Natural killer cell treated with Interleukin-12 subunit alpha and Interleukin-12 subunit beta and Interleukin-15 and Interleukin-18, amount 100 ng/mL, for 72 hours (primary cell): ENCODE data around the gene SOWAHD. TPM values are rescaled to one million over a fixed set of nuclear protein-coding genes. Genes with fewer than 3 reads are reported as not detected.

Source experiments
- ATAC-seq, 2 donors: fragments of 150-1000 bp; cut with Tn5 transposase in 1 of 2; sonication (Bioruptor Pico), chemical (Tn5 transposase) in 1 of 2; 2 replicates each; pipeline ENCODE4 v1.10.0; 2021
- DNase-seq: peaks from one replicate; pipeline ENCODE4 v3.0.0; 2022; ENCODE audit warnings: low spot score
- H3K27ac Mint-ChIP-seq, 2 donors: 1 replicate in 1 of 2; 2 replicates in 1 of 2; pipeline ENCODE4 v1.8.0; 2022; ENCODE audit warnings: mixed read lengths in 2 of 2, mild to moderate bottlenecking in 1 of 2, moderate library complexity in 1 of 2
- H3K27me3 Mint-ChIP-seq, 2 donors: 1 replicate in 1 of 2; 2 replicates in 1 of 2; pipeline ENCODE4 v1.8.0; 2022; ENCODE audit warnings: mixed read lengths in 2 of 2
- H3K36me3 Mint-ChIP-seq: one replicate; pipeline ENCODE4 v1.8.0; 2022; ENCODE audit warnings: mixed read lengths
- H3K4me1 Mint-ChIP-seq, 2 donors: 1 replicate in 1 of 2; 2 replicates in 1 of 2; pipeline ENCODE4 v1.8.0; 2022; ENCODE audit warnings: low read depth in 2 of 2, mixed read lengths in 2 of 2, mild to moderate bottlenecking in 1 of 2
- H3K4me3 Mint-ChIP-seq: one replicate; pipeline ENCODE4 v1.8.0; 2022; ENCODE audit warnings: mixed read lengths
- H3K9me3 Mint-ChIP-seq: 2 replicates; pipeline ENCODE4 v1.8.0; 2022; ENCODE audit warnings: mixed read lengths
- total RNA-seq, 2 donors: library from RNA; stranded (reverse); gene quantifications; one replicate each; pipeline ENCODE4 v1.2.3, GENCODE V29; 2022

The SOWAHD gene, protein sequence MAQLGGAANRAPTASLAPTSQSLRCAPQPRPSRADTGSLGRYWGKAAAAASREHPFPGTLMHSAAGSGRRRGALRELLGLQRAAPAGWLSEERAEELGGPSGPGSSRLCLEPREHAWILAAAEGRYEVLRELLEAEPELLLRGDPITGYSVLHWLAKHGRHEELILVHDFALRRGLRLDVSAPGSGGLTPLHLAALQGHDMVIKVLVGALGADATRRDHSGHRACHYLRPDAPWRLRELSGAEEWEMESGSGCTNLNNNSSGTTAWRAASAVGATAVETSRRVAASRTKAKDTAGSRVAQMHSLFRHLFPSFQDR
- not detected for total RNA-seq

DNA sequence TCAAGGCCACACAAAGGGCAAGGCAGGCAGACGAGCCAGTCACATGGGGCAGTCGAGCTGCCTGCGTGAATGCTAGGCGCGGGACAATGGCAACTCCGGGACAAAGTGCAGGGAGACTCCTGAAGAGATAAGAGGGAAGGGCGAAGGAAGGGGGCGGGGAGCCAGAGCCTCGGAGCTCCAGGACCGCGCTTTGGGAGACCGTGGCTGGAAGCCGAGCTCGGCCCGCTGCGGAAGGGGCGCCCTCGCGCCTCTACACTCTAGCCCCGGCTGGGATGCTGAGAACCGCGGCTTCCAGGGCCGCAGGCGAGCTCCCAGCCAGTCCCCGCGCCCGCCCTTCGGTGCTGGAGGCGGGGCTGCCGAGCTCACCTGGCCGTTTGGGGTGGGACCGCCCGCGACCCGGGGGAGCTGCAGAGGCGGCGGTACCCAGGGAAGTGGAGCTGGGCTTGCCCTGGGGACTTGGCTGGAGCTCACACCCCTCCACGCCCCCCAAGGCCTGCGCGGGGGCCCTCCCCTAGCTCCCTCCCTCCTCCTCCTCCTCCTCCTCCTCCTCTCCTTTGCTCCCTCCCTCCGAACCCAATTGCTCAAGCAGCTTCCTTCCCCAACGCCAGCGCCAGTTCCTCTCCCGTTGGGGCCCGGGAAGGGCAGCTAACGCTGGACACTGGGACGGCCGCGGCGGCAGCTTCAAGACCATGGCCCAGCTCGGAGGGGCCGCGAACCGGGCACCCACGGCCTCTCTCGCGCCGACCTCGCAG lies at the start of gene SOWAHD:
Gene SOWAHD (plus strand): TSS at position 610 of the 752 bp plus-strand sequence. CDS start 80 bp downstream, at position 690.
- peaks cover 33 to 41% of the 10 kb centered on the region in 2 donors for H3K4me1 Mint-ChIP-seq
- DNase-seq (no peak), ATAC-seq (peak in 1 of 2 donors; percentile 4)
- H3K36me3 Mint-ChIP-seq = no peaks in the 10 kb centered on the region
- peak within 1 kb of the TSS; percentile 97 to 100 for H3K27ac Mint-ChIP-seq
- H3K9me3 Mint-ChIP-seq = no peaks in the 10 kb centered on the region
- H3K4me3 Mint-ChIP-seq = peak within 1 kb of the TSS; percentile 89
- no peaks in the 10 kb centered on the region for H3K27me3 Mint-ChIP-seq

DNA sequence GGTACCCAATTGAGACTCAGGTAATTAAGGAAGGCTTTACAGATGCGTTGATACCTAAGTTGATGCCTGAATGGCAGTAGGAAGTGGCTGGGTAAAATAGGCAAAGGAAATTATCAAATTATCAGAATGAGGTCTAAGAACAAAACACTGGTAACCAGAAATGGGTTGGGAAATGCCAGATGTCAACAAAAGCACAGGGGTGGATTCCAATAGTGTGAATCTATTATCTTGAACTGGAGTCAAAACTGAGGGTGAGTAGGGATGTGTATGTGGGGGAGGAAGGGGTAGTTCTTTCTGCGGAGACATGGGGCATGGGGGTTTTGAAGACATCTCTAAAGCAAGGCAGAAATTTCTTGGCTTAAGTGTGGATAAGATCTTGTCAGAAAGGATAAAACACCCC lies 49.5 kb upstream of the SOWAHD start:
- Mint-ChIP-seq H3K27me3 (peaks cover 0 to 10% of the 10 kb centered on the region in 2 donors), H3K4me3 (no peak overlapping the region), H3K9me3 (no peaks in the 10 kb centered on the region), H3K4me1 (no peaks in the 10 kb centered on the region), H3K27ac (no peak overlapping the region), H3K36me3 (no peaks in the 10 kb centered on the region)
- ATAC-seq = no peak
- DNase-seq = no peak

DNA sequence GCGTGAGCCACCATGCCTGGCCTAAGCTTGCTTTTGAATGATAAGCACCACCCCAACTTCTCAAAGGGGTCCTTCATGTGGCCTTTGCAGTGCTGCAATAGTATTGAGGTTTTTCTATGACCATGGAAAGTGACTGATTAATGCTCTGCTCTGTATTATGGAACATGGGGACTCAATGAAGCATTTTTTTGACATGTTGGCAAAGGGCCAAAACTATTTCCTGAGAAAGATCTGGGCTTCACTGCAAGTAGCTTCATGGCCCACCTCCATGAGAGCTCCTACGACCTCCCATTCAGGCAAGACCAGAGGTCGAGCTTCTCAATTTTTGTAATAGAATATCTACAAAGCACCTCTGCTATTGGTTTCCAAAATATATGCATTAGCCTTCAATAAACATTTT lies 48.8 kb upstream of the SOWAHD start:
- DNase-seq (no peak), ATAC-seq (no peak)
- Mint-ChIP-seq H3K36me3 (no peaks in the 10 kb centered on the region), H3K27ac (no peak overlapping the region), H3K4me1 (no peaks in the 10 kb centered on the region), H3K9me3 (no peaks in the 10 kb centered on the region), H3K4me3 (no peak overlapping the region), H3K27me3 (peaks cover 0 to 8% of the 10 kb centered on the region in 2 donors)

DNA sequence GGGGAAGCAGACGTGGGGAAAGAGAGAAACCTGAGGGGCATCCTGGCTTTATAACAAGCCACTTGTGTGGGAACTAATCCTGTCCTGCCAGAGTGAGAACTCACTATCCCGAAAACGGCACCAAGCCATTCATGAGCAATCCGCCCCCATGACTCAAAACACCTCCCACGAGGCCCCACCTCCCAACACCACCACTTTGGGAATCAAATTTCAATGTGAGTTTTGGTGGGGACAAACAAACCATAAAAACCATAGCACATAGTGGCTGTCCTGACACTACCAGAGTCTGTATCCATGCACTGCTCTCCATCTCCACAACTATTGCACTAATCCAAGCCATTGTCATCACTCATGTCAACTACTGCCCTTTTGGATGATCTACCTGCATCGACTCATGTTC lies 36.9 kb upstream of the SOWAHD start:
- Mint-ChIP-seq H3K36me3 (no peaks in the 10 kb centered on the region), H3K27ac (no peak overlapping the region), H3K4me1 (no peaks in the 10 kb centered on the region), H3K9me3 (no peaks in the 10 kb centered on the region), H3K27me3 (no peaks in the 10 kb centered on the region), H3K4me3 (no peak overlapping the region)
- DNase-seq = no peak
- ATAC-seq = no peak

DNA sequence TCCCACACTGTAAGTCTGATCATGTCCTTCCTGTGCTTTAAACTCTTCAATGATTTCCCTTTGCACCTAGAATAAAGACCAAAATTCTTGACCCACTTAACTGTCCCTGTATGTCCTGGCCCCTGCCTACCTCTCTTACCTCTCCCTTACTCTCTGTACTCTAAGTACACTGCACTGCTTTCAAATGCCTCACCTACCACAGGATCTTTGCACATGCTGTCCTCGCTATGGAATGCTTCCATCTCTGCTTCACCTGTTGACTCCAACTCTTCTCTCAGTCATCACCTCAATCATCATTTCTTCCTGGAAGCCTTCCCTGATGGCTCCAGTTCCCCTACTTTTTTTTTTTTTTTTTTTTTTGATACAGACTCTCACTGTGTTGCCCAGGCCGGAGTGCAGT lies 36.5 kb upstream of the SOWAHD start:
- ATAC-seq (no peak), DNase-seq (no peak)
- no peak overlapping the region for H3K27ac Mint-ChIP-seq
- H3K4me1 Mint-ChIP-seq = peaks cover 0 to under 1% of the 10 kb centered on the region in 2 donors
- no peaks in the 10 kb centered on the region for H3K27me3 Mint-ChIP-seq
- no peaks in the 10 kb centered on the region for H3K9me3 Mint-ChIP-seq
- H3K36me3 Mint-ChIP-seq = no peaks in the 10 kb centered on the region
- no peak overlapping the region for H3K4me3 Mint-ChIP-seq

DNA sequence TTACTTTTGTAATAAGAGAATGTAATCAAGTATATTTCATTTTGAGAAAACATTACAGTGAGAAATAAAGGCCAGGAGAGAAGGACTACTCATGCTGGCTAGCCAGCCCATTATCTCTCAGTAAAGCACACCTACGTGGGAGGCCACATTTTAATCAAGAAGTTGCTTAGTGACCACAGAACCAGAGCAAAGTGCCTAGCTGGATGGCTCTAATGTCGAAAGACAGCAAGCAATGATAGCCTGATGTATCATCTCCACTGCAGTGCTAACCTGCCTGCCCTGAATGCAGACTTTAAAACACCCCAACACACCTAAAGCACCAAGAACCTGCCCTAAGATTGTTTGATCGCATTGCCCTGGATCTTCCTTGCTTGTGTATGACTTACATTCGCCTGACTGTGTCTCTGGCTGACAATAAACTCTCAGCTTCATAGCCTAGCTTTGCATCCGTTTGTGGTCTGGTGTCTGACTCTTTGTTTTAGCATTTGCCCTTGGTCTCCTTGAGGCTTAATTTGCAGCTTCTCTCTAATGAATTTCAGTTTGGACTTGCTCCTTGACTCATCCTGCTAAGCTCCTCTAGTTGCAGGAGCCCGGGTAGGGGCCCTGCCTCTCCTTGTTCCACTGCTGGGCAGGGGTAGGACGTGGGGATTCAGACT lies 31.4 kb upstream of the SOWAHD start:
- Mint-ChIP-seq H3K36me3 (no peaks in the 10 kb centered on the region), H3K4me3 (peak overlapping the region; percentile 14), H3K27ac (no peak overlapping the region), H3K9me3 (no peaks in the 10 kb centered on the region), H3K27me3 (peaks cover 0 to 10% of the 10 kb centered on the region in 2 donors), H3K4me1 (peaks cover 0 to 5% of the 10 kb centered on the region in 2 donors)
- no peak for DNase-seq
- no peak for ATAC-seq

DNA sequence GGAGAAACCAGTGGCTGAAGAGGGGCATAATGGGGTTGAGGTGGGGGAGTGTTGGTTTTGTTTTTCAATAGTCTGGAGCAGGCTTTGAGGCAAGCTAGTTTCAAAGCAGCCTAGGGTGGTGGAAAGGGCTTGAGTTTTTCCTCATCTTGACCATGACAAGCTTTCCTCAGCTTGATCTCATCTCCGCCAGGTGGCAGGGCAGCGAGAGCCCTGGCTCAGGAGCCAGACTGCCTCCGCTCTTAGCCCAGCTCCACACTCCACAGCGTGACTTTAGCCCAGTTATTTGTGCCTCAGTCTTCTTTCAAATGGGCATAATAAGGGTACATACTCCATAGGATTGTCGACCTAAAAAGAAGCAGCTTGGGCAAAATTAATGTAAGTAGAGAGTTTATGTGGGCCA lies 29.9 kb upstream of the SOWAHD start:
- Mint-ChIP-seq H3K4me1 (peaks cover 0 to 5% of the 10 kb centered on the region in 2 donors), H3K27me3 (peaks cover 0 to 10% of the 10 kb centered on the region in 2 donors), H3K27ac (no peak overlapping the region), H3K9me3 (no peaks in the 10 kb centered on the region), H3K4me3 (no peak overlapping the region), H3K36me3 (no peaks in the 10 kb centered on the region)
- DNase-seq (no peak), ATAC-seq (no peak)

DNA sequence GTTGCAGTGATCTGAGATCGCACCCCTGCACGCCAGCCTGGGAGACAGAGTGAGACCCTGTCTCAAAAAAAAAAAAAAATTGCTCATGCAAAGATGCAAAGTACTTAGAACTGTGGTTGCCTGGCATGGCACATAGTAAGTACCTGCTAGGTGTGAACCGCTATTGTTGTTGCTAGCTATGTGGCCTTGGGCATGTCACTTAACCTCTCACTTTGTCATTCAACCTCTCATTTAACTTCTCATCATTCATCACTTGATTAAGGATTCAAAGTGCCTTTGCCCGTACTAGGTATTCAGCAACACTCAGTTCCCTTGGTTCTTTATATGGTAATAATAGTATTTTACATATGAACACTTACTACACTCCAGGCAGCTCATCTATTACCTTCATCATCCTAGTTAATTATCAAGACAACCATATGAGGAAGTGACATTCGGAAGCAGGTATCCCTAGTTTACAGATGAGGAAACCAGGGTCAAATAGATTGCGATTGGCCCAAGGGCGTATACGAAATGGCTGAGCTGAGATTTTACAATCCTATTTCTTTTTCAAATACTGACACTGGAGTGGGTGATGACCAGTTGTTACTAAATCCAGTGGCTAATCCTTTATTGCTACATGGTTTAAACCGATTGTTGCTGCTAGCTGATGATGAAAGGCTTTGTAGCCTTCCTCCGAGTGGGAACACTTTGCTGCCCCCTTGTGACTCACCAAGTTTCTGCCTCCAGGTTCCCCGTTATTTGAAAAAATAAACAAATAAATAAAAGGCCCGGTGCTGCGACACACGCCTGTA lies 28.8 kb upstream of the SOWAHD start:
- peak in 1 of 2 donors; percentile 77 for ATAC-seq
- Mint-ChIP-seq H3K27ac (no peak overlapping the region), H3K27me3 (peaks cover 0 to 10% of the 10 kb centered on the region in 2 donors), H3K36me3 (no peaks in the 10 kb centered on the region), H3K4me1 (peaks cover 0 to 5% of the 10 kb centered on the region in 2 donors), H3K9me3 (no peaks in the 10 kb centered on the region), H3K4me3 (no peak overlapping the region)
- peak; percentile 73 for DNase-seq

DNA sequence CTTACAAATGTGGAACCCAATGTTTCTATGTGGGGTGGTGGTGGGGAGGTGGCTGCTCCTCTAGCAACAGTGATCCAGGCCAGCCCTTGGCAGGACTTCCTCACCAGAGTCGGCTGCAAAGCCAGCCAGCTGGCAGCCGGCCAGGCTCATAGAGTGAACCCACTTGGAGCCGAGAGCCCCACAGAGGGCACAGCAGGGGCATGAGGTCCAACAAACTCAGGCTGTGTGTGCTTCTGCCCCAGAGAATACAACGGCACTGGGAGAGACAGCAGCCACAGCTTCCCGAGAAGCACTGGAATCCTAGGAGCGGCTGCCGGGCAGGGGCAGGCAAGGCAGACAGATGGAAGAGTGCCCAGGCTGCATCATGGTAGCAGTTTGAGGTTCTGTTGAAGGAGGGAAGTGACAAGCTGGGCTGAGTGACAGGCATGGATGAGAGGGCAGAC lies 23.5 kb upstream of the SOWAHD start:
- no peaks in the 10 kb centered on the region for H3K9me3 Mint-ChIP-seq
- H3K27ac Mint-ChIP-seq = no peak overlapping the region
- no peak for DNase-seq
- no peaks in the 10 kb centered on the region for H3K36me3 Mint-ChIP-seq
- peaks cover 0 to 13% of the 10 kb centered on the region in 2 donors for H3K27me3 Mint-ChIP-seq
- peak in 1 of 2 donors; percentile 11 for ATAC-seq
- no peak overlapping the region for H3K4me3 Mint-ChIP-seq
- no peaks in the 10 kb centered on the region for H3K4me1 Mint-ChIP-seq

DNA sequence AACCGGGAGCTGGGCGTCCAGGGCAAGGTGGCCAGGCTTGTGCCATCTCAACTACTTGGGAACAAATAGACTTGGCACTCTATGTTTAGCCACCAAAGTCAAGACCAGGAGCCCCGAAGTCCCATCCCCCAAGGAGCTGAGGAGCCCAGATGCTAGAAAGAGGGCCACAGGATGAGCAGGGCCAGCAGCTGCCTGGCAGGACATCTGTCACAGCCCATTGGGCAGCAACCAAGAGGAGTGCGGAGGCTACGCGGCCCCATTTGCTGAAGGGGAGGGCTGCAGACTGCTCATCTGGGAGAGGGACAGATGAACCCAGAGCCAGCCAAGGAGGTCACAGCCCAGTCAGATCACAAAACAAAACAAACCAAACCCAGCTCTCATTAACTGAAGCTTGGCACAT lies 22.9 kb upstream of the SOWAHD start:
- ATAC-seq (peak in 1 of 2 donors; percentile 15), DNase-seq (no peak)
- no peaks in the 10 kb centered on the region for H3K36me3 Mint-ChIP-seq
- no peaks in the 10 kb centered on the region for H3K9me3 Mint-ChIP-seq
- H3K27ac Mint-ChIP-seq = no peak overlapping the region
- H3K4me1 Mint-ChIP-seq = no peaks in the 10 kb centered on the region
- H3K27me3 Mint-ChIP-seq = peaks cover 0 to 13% of the 10 kb centered on the region in 2 donors
- no peak overlapping the region for H3K4me3 Mint-ChIP-seq

DNA sequence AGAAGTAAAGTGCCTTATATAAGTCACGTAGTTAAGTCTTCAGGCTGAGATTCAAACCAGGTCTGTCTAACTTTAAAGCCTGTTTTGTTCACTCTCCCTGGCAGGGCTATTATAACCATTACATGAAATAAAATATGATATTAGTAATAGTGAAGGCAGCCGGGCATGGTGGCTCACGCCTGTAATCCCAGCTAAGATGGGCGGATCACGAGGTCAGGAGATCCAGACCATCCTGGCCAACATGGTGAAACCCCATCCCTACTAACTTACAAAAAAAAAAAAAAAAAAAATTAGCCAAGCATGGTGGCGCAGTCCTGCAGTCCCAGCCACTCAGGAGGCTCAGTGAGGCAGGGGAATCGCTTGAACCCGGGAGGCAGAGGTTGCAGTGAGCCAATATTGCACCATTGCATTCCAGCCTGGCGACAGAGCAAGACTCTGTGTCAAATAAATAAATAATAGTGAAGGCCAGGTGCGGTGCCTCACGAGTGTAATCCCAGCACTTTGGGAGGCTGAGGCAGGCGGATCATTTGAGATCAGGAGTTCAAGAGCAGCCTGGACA lies 22.1 kb upstream of the SOWAHD start:
- Mint-ChIP-seq H3K27me3 (peaks cover 0 to 8% of the 10 kb centered on the region in 2 donors), H3K27ac (no peak overlapping the region), H3K36me3 (no peaks in the 10 kb centered on the region), H3K9me3 (no peaks in the 10 kb centered on the region), H3K4me3 (no peak overlapping the region), H3K4me1 (no peaks in the 10 kb centered on the region)
- ATAC-seq (no peak), DNase-seq (no peak)

DNA sequence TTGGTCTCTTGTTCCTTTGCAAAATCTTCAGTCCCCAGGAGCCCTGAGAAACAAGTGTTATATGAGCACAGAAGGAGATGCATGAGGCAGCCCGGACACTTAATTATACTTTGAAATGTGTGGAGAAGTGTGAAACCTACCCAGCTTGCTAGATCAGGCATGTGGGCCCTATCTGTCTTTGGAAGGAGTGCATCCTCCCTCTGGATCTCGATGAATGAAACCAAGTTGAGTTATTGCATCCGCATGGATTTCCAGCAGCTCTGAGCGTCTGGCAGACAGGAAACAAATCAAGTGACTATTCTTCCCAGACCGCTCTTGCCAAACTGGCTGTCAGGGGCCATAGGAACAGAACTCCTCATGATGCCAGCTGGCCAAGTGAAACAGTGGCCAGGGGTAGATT lies 19.6 kb upstream of the SOWAHD start:
- Mint-ChIP-seq H3K9me3 (no peaks in the 10 kb centered on the region), H3K4me3 (no peak overlapping the region)

DNA sequence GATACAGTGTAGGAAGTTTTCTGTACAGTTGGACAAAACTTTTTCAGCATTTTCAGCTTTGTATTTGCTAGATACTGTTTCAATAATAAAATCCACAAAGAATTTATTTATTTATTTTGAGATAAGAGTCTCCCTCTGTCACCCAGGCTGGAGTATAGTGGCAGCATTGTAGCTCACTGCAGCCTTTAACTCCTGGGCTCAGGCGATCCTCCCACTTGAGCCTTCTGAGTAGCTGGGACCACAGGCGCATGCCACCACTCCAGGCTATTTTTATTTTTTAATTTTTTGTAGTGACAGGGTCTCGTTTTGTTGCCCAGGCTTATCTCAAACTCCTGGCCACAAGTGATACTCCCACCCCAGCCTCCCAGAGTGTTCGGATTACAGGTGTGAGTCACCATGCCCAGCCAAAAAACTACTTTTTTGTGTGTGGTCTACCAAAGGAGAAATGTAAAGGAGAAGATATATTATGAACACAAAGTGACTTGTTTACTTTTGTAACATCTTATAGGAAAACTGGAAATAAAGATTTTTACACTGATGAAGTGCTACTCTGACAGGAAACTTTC lies 13.0 kb upstream of the SOWAHD start:
- Mint-ChIP-seq H3K27me3 (no peaks in the 10 kb centered on the region), H3K36me3 (no peaks in the 10 kb centered on the region), H3K9me3 (no peaks in the 10 kb centered on the region), H3K27ac (no peak overlapping the region), H3K4me1 (peaks cover 5% of the 10 kb centered on the region in 2 donors), H3K4me3 (no peak overlapping the region)
- no peak for ATAC-seq
- no peak for DNase-seq

More for the DNA sequence above, 19.6 kb upstream of the SOWAHD start:
- Mint-ChIP-seq H3K36me3 (no peaks in the 10 kb centered on the region), H3K27me3 (peaks cover 0 to 3% of the 10 kb centered on the region in 2 donors), H3K27ac (no peak overlapping the region), H3K4me1 (no peaks in the 10 kb centered on the region)
- DNase-seq = no peak
- ATAC-seq = no peak
